CD4-positive, alpha-beta T cell treated with Interleukin-21 for 1 hour (primary cell): Measurements from ENCODE around the gene CASKIN1.
"Not testable (repeated sequence)": the region's sequence is repeated elsewhere in the genome, so short reads cannot be mapped to it uniquely, and the experiment has no call there.

Experiments
- DNase-seq: peaks from one replicate; pipeline ENCODE4 v3.0.0-alpha.2; 2020

The CASKIN1 gene, protein sequence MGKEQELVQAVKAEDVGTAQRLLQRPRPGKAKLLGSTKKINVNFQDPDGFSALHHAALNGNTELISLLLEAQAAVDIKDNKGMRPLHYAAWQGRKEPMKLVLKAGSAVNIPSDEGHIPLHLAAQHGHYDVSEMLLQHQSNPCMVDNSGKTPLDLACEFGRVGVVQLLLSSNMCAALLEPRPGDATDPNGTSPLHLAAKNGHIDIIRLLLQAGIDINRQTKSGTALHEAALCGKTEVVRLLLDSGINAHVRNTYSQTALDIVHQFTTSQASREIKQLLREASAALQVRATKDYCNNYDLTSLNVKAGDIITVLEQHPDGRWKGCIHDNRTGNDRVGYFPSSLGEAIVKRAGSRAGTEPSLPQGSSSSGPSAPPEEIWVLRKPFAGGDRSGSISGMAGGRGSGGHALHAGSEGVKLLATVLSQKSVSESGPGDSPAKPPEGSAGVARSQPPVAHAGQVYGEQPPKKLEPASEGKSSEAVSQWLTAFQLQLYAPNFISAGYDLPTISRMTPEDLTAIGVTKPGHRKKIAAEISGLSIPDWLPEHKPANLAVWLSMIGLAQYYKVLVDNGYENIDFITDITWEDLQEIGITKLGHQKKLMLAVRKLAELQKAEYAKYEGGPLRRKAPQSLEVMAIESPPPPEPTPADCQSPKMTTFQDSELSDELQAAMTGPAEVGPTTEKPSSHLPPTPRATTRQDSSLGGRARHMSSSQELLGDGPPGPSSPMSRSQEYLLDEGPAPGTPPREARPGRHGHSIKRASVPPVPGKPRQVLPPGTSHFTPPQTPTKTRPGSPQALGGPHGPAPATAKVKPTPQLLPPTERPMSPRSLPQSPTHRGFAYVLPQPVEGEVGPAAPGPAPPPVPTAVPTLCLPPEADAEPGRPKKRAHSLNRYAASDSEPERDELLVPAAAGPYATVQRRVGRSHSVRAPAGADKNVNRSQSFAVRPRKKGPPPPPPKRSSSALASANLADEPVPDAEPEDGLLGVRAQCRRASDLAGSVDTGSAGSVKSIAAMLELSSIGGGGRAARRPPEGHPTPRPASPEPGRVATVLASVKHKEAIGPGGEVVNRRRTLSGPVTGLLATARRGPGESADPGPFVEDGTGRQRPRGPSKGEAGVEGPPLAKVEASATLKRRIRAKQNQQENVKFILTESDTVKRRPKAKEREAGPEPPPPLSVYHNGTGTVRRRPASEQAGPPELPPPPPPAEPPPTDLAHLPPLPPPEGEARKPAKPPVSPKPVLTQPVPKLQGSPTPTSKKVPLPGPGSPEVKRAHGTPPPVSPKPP (N-terminal part only)

GRCh38 chr16:2196162-2196980, at the start of gene CASKIN1:
Gene CASKIN1 (minus strand): TSS chr16:2196605. CDS start chr16:2196432, 173 bp downstream.
- no peak for DNase-seq

DNA sequence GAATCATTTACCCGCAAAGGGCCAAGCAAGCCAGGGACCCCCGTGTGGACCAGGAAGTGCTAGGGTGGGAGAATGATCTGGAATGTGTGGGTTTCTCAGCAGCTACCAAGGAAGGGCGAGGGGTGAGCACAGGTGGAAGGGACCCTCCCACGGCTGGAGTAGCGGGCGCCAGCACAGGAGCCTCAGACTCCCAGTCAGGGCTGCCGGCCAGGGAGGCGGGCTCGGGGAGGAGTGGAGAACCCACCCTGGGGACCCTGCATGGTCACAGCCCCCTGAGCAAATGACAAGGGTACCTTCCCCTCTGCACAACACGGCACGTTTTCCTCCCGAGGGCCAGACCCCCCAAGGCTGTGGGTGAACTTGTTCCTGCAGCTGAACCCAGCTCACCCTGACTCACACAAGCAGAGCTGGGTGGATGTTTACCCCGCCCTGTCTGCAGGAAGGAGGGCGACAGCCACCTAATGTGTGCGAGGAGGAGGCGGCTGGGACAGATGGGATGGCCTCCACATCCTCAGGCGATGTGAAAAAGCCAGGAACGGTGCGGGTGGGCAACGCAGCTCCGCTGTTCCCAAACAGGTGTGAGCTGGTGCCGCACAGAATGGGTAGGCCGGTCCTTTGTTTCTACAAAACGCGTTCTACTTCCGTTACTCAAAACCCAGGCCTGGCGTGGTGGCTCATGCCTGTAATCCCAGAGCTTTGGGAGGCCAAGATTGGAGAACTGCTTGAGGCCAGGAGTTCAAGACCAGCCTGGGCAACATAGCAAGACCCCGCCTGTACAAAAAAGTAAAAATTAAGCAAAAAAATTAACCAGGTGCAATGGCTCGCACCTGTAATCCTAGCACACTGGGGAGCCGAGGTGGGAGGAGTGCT, 48.8 kb upstream of the CASKIN1 start:
- no peak for DNase-seq

DNA sequence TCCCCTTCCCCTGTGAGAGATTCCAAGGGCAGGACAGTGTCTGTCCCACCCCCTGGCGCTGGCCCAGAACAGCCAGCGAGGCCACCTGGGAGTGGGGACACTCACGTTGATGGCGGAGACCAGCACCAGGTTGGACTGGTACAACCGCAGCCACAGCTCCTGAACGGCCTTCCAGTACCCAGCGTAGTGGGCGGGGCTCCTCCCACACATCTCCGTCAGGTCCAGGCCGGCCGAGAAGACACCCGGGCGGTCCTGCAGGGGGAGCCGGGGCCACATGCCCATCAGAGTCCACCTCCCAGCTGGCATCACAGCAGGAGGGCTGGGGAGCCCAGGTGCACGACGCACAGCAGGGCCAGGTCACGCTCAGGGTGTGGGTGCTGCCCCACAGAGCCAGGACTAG, 47.9 kb upstream of the CASKIN1 start:
- no peak for DNase-seq

GRCh38 chr16:2243781-2244180, 47.4 kb upstream of the CASKIN1 start:
- no peak for DNase-seq

DNA sequence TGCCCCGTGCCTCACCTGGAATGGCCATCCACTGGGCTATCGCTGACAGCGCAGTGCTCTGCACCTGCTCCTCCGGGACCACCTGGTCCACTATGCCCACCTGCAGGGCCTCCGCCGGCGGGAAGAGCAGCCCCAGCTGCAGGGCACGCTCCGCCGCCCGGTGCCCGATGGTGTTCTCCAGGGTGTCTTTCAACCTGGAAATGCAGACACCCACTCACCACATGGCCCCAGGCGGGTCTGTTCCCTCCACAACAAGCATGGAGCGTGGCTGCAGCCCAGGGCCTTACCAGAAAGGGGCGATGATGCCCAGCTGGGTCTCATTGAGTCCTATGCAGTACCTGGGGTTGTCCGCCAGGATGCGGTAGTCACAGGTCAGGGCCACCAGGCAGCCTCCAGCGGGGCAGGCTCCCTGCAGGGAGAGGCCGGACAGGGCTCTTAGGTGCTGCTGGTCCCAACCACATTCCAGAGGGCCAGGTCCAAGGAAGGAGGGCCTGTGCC, 46.7 kb upstream of the CASKIN1 start:
- DNase-seq = no peak

DNA sequence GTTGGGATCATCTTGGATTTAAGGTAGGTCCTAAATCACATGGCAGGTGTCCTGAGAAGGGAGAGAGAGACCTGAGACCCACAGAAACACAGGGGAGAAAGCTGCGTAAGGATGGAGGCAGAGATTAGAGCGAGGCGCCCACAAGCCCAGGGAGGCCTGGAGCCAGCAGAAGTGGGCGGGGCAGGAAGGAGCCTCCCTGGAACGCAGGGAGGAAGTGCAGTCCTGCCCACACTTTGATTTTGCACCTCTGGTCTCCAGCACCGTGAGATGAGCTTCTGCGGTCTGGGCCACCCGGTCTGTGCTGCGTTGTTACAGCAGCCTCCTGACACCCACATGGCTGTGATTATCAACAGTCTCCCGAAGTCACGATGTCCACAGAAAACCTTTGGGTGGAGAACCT, 46.2 kb upstream of the CASKIN1 start:
- DNase-seq = no peak

- DNase-seq = not testable (repeated sequence)
These were observed 43.9 kb upstream of the CASKIN1 start for GRCh38 chr16:2240331-2240730.

GRCh38 chr16:2238838-2239675, 42.7 kb upstream of the CASKIN1 start:
- DNase-seq = no peak

- DNase-seq = no peak
These were observed 41.9 kb upstream of the CASKIN1 start for GRCh38 chr16:2238150-2238837.

DNA sequence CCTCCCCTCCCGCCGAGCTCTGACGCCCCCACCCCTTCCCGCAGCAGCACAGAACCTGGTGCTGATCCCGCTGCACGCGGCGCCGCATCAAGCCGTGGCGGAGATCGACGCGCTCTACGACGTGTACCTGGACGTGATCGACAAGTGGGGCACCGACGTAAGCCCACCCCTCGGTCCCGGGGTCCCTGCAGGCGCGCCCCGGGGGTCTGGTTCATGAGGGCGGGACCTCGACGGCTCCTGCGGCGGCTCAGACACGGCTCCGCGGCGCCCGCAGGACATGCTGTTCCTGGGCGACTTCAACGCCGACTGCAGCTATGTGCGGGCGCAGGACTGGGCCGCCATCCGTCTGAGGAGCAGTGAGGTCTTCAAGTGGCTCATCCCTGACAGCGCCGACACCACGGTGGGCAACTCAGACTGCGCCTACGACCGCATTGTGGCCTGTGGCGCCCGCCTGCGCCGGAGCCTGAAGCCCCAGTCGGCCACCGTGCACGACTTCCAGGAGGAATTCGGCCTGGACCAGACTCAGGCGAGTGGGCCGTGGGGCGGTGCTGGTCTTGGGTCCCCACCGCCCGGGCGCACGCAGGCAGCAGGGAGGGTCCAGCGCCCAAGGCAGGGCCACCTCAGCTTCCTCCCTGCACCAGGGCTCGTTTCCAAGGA, 41.2 kb upstream of the CASKIN1 start:
- no peak for DNase-seq

DNA sequence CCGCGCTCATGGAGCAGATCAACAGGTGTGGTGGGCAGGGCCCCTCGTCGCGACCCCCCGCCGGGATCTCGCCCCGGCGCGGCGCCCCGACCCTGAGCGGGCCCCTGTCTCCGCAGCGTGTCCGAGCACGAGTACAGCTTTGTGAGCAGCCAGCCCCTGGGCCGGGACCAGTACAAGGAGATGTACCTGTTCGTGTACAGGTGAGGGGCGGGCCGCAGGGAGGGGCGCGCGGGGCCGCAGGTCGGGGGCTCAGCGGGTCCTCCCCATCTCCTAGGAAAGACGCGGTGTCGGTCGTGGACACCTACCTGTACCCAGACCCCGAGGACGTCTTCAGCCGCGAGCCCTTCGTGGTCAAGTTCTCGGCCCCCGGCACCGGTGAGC, 40.7 kb upstream of the CASKIN1 start:
- DNase-seq = no peak

GRCh38 chr16:2236337-2237101, 40.1 kb upstream of the CASKIN1 start, which contains the start of gene DNASE1L2:
Gene DNASE1L2 (plus strand): TSS chr16:2236444. CDS start chr16:2236817, 373 bp downstream.
- DNase-seq = no peak

GRCh38 chr16:2235695-2236336, 39.4 kb upstream of the CASKIN1 start:
- no peak for DNase-seq

GRCh38 chr16:2235234-2235651, 38.8 kb upstream of the CASKIN1 start:
- DNase-seq = no peak

GRCh38 chr16:2234813-2235170, 38.4 kb upstream of the CASKIN1 start:
- no peak for DNase-seq

- DNase-seq = no peak
These were observed 37.7 kb upstream of the CASKIN1 start for GRCh38 chr16:2233872-2234812.
